ENCODE data around the gene PITRM1.

- TF ChIP-seq CTCF (IDR thresholded peaks at IDR 0.05) (no peak), POLR2A (IDR thresholded peaks at IDR 0.05) (no peak), EP300 (IDR thresholded peaks at IDR 0.05) (no peak)
Measured at GRCh38 chr10:3132036-3133025, 40.3 kb downstream of the PITRM1 start.
